ENCODE measurements around the gene NBPF6. TPM values are rescaled to one million over a fixed set of nuclear protein-coding genes. Genes with fewer than 3 reads are reported as not detected.
"Not testable (repeated sequence)": the region's sequence is repeated elsewhere in the genome, so short reads cannot be mapped to it uniquely, and the experiment has no call there.

NBPF6 gene
- total RNA-seq, 1 donor: not detected

- DNase-seq (ENCODE audit: low read depth): no peak
- TF ChIP-seq CTCF (IDR thresholded peaks at IDR 0.05; ENCODE audit: insufficient read depth, low read length): no peak
Measured at GRCh38 chr1:108504447-108504846, 54.3 kb downstream of the NBPF6 start.

GRCh38 chr1:108505763-108506070 lies 55.6 kb downstream of the NBPF6 start:
- TF ChIP-seq CTCF (IDR thresholded peaks at IDR 0.05; ENCODE audit: insufficient read depth, low read length): no peak
- DNase-seq (ENCODE audit: low read depth): no peak
- no peak overlapping the region for H3K4me3 ChIP-seq (ENCODE audit: low read depth, low read length)

More at GRCh38 chr1:108504447-108504846, 54.3 kb downstream of the NBPF6 start:
- H3K4me3 ChIP-seq (ENCODE audit: low read depth, low read length): no peak overlapping the region

- no peak for DNase-seq (ENCODE audit: low read depth)
- no peak overlapping the region for H3K4me3 ChIP-seq (ENCODE audit: low read depth, low read length)
- TF ChIP-seq CTCF (IDR thresholded peaks at IDR 0.05; ENCODE audit: insufficient read depth, low read length): no peak
Measured at GRCh38 chr1:108511764-108512163, 61.6 kb downstream of the NBPF6 start.

DNA sequence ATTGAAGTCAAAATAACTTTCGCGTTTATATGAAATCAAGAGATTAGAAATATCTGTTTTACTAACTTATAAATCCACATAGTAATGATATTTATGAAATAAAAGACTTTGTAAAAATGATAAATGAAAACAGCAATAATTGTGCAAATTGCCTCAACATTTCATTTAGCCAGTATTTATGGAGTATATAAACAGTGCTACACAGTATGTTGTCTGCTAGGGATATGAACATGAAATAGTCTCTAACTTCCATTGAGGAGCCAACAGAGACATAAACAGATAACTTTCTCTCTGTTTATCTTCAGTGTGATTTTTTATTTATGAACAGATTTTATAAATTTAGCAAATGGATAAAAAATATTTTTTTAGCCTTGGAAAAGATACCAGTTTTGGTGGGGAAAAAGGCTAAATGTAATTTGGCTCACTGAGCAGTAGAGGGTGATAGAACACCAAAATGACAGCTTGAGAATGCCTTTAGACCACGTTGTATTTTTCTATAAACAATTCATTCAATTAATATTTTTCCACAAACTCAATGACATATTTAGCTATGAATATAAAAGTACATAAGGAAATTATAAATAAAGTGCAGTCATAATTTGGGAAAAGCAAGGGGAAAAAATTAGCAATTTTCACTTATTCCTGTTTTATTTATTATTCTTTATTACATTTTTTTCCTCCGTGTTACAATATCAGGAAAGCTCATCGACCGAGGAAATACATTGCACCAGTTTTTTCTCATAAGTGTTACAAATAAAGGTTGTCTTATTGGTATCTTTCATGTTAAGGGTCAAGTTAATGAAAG lies 62.3 kb downstream of the NBPF6 start:
- peak; percentile 71 for DNase-seq (ENCODE audit: low read depth)
- H3K4me3 ChIP-seq (ENCODE audit: low read depth, low read length): no peak overlapping the region
- TF ChIP-seq CTCF (IDR thresholded peaks at IDR 0.05; ENCODE audit: insufficient read depth, low read length): peak; percentile 79

- no peak overlapping the region for H3K4me3 ChIP-seq (ENCODE audit: low read depth, low read length)
- no peak for DNase-seq (ENCODE audit: low read depth)
- no peak for TF ChIP-seq CTCF (IDR thresholded peaks at IDR 0.05; ENCODE audit: insufficient read depth, low read length)
Measured at GRCh38 chr1:108513044-108513415, 62.9 kb downstream of the NBPF6 start.

GRCh38 chr1:108513914-108514313 lies 63.8 kb downstream of the NBPF6 start:
- not testable (repeated sequence) for DNase-seq (ENCODE audit: low read depth); H3K4me3 ChIP-seq (ENCODE audit: low read depth, low read length)

GRCh38 chr1:108517301-108517897 lies 67.3 kb downstream of the NBPF6 start:
- not testable (repeated sequence) for H3K4me3 ChIP-seq (ENCODE audit: low read depth, low read length); DNase-seq (ENCODE audit: low read depth)

Other genes with a start within 250 kb of the NBPF6 start
- 44.2 and 63.8 TPM in 2 replicates for gene SLC25A24, start 250.0 kb upstream of the NBPF6 start, total RNA-seq (ENCODE audit: low replicate concordance)
- not detected in 2 replicates for gene NBPF4, start 206.3 kb upstream of the NBPF6 start, total RNA-seq (ENCODE audit: low replicate concordance)
- 37.9 and 51.1 TPM in 2 replicates for gene EEIG2, start 109.8 kb downstream of the NBPF6 start, total RNA-seq (ENCODE audit: low replicate concordance)
- 4.1 and 4.5 TPM in 2 replicates for gene HENMT1, start 210.8 kb downstream of the NBPF6 start, total RNA-seq (ENCODE audit: low replicate concordance)
- gene PRPF38B, start 242.0 kb downstream of the NBPF6 start, total RNA-seq (ENCODE audit: low replicate concordance): 20.0 and 25.2 TPM in 2 replicates